T-helper 2 cell (primary cell): Measurements from ENCODE around the gene ST6GALNAC1.
"Not testable (repeated sequence)": the region's sequence is repeated elsewhere in the genome, so short reads cannot be mapped to it uniquely, and the experiment has no call there.

ENCODE experiments used
- DNase-seq, 5 experiments: peaks; one replicate each; pipeline versions ENCODE4 v3.0.0 to v3.0.0-alpha.2; 2012 to 2022

ST6GALNAC1 gene

GRCh38 chr17:76641501-76641900 lies 2.1 kb downstream of the ST6GALNAC1 start:
- no peak for DNase-seq

- DNase-seq, result no peak
Observed at GRCh38 chr17:76640550-76641380, 2.8 kb downstream of the ST6GALNAC1 start.

GRCh38 chr17:76638263-76638662 lies 5.3 kb downstream of the ST6GALNAC1 start:
- DNase-seq, result no peak

- not testable (repeated sequence) for DNase-seq
Observed at GRCh38 chr17:76636486-76637206, 6.9 kb downstream of the ST6GALNAC1 start.

GRCh38 chr17:76635659-76636360 lies 7.7 kb downstream of the ST6GALNAC1 start:
- no peak for DNase-seq

GRCh38 chr17:76635039-76635438 lies 8.5 kb downstream of the ST6GALNAC1 start:
- no peak for DNase-seq

- DNase-seq, result no peak
Observed at GRCh38 chr17:76633628-76634328, 9.8 kb downstream of the ST6GALNAC1 start.

- DNase-seq, result peak in 1 of 5 experiments; percentile 77
Observed at GRCh38 chr17:76631821-76632565, 11.6 kb downstream of the ST6GALNAC1 start.

GRCh38 chr17:76630151-76630550 lies 13.4 kb downstream of the ST6GALNAC1 start:
- no peak for DNase-seq

- no peak for DNase-seq
Observed at GRCh38 chr17:76627510-76627909, 16.0 kb downstream of the ST6GALNAC1 start.

GRCh38 chr17:76626442-76626841 lies 17.1 kb downstream of the ST6GALNAC1 start:
- DNase-seq, result no peak

GRCh38 chr17:76625496-76625895 lies 18.1 kb downstream of the ST6GALNAC1 start:
- DNase-seq, result no peak

- DNase-seq, result peak; percentile 49 to 68 (median 63)
Observed at GRCh38 chr17:76623271-76624146, 20.0 kb downstream of the ST6GALNAC1 start.

GRCh38 chr17:76617838-76618237 lies 25.7 kb downstream of the ST6GALNAC1 start:
- no peak for DNase-seq

- DNase-seq, result no peak
Observed at GRCh38 chr17:76614912-76615617, 28.5 kb downstream of the ST6GALNAC1 start.

- not testable (repeated sequence) for DNase-seq
Observed at GRCh38 chr17:76614064-76614759, 29.3 kb downstream of the ST6GALNAC1 start.

GRCh38 chr17:76612977-76613851 lies 30.3 kb downstream of the ST6GALNAC1 start:
- DNase-seq, result no peak

- DNase-seq, result no peak
Observed at GRCh38 chr17:76612465-76612864, 31.1 kb downstream of the ST6GALNAC1 start.
